Mammary epithelial cell (primary cell): ENCODE results near the gene PYDC1.

Source experiments
- EZH2 ChIP-seq: IDR thresholded peaks from 2 replicates; pipeline ENCODE4 v1.6.1; 2012; ENCODE audit warnings: low read length, inconsistent platforms, borderline replicate concordance
- TF ChIP-seq, protein P1 (sequence below), 2 donors: IDR thresholded peaks in 1 of 2; conservative IDR thresholded peaks in 1 of 2; 2 replicates each; pipeline ENCODE4 v1.5.1; 2011 to 2012; ENCODE audit warnings: inconsistent platforms in 2 of 2, low read length in 2 of 2, mild to moderate bottlenecking in 2 of 2, control low read depth in 1 of 2, low read depth in 1 of 2; ENCODE audit not compliant: insufficient read depth in 1 of 2; ENCODE audit errors: extremely low read depth in 1 of 2

- TF ChIP-seq EZH2: no peak
- TF ChIP-seq, protein P1, sequence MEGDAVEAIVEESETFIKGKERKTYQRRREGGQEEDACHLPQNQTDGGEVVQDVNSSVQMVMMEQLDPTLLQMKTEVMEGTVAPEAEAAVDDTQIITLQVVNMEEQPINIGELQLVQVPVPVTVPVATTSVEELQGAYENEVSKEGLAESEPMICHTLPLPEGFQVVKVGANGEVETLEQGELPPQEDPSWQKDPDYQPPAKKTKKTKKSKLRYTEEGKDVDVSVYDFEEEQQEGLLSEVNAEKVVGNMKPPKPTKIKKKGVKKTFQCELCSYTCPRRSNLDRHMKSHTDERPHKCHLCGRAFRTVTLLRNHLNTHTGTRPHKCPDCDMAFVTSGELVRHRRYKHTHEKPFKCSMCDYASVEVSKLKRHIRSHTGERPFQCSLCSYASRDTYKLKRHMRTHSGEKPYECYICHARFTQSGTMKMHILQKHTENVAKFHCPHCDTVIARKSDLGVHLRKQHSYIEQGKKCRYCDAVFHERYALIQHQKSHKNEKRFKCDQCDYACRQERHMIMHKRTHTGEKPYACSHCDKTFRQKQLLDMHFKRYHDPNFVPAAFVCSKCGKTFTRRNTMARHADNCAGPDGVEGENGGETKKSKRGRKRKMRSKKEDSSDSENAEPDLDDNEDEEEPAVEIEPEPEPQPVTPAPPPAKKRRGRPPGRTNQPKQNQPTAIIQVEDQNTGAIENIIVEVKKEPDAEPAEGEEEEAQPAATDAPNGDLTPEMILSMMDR (conservative IDR thresholded peaks at IDR 0.05 in 1 of 2, IDR thresholded peaks at IDR 0.05 in 1 of 2; ENCODE audit: extremely low read depth in 1 of 2, insufficient read depth in 1 of 2, low read depth in 1 of 2, low read length in 2 of 2): no peak
Observed at GRCh38 chr16:31246296-31246695, 29.4 kb upstream of the PYDC1 start.
